Activated T-helper 1 cell treated with Interleukin-2 at 50 U/mL for 16 hours (primary cell): ENCODE data around the gene TPTE.
"Not testable (repeated sequence)": the region's sequence is repeated elsewhere in the genome, so short reads cannot be mapped to it uniquely, and the experiment has no call there.

ENCODE experiments used
- DNase-seq: peaks from one replicate; pipeline ENCODE4 v3.0.0-alpha.2; 2020; ENCODE audit warnings: low read depth

Gene TPTE

DNA sequence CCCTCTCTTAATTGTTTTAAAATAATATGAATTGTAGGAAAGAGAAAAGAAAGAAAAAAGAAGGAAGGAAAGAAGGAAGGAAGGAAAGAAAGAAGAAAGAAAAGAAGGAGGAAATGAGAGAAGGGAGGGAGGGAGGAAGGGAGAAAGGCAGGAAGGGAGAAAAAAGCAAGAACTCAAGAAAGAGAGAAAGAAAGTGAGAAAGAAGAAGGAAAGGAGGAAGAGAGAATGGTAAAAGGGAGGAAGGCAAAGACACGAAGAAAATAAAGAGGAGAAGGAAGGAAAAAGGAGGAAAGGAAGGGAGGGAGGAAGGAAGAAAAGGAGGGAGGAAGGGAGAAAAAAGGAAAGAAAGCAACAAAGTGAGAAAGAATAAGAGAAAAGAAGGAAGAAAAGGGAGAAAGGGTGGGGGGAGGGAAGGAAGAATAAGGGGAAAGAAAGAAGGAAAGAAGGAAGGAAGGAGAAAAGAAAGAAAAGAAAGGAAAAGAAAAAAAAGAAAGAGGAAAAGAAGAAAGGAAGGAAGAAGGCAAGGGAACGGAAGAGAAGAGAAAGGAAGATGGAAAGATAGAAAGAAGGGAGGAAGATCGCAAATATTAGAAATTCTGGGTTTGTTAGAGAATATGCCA is 95.9 kb downstream of the TPTE start:
- not testable (repeated sequence) for DNase-seq

DNA sequence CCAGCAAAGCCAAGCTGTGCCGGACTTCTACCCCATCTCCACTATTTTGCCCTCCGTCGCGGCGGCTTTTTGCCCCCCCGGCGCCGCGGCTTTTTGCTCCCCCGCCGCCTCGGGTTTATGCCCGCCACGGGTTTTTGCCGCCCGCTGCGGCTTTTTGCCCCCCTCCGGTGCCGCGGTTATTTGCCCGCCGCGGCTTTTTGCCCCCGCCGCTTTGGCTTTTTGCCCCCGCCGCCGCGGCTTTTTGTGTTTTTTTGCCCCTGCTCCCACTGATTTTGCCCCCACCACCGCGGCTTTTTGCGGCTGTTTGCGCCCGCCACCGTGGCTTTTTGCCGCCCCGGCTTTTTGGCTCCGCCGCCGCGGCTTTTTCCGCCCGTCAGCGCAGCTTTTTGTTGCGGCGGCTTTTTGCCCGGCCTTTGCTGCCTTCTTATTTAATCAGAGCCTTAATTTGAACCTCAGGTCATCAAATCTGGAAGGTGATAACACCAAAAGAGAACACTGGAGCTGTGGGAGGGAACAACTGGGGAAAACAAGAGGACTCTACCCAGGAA is 106.0 kb downstream of the TPTE start:
- no peak for DNase-seq

DNA sequence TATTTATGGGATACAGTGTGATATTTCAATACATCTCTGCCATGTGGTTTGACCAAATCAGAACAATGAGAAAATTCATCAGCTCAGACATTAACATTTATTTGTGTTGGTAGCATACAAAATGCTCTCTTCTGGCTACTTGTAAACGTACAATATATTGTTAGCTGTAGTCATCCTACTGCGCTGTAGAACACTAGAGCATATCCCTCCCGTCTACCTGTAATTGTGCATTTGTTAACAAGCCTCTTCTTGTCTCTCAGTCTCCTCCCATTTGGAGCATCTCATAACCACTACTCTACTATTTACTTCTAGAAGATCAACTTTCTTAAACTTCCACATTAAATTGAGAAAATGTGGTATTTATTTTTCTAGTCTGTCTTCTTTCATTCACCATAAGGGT is 107.9 kb downstream of the TPTE start:
- not testable (repeated sequence) for DNase-seq

DNA sequence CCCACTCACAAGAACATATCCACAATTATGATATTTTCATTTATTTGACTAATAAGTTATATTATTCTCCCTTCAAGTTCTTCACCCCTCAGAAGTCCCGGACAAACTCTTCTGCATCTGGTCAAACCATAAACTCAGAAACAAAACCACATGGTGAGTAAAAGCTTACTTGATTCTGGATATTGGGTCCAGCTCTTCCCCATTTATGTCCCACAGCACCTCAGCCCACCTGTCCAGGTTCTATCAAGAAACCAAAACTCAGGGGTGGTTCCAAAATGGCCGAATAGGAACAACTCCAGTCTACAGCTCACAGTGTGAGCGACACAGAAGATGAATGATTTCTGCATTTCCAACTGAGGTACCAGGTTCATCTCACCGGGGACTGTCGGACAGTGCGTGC is 109.4 kb downstream of the TPTE start:
- not testable (repeated sequence) for DNase-seq

DNA sequence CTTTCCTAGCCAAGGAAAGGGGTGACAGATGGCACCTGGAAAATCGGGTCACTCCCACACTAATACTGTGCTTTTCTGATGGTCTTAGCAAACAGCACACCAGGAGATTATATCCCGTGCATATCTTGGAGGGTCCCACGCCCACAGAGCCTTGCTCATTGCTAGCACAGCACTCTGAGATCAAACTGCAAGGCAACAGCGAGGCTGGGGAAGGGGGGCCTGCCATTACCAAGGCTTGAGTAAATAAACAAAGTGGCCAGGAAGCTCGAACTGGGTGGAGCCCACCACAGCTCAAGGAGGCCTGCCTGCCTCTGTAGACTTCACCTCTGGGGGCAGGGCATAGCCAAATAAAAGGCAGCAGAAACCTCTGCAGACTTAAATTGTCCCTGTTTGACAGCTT is 109.9 kb downstream of the TPTE start:
- DNase-seq = not testable (repeated sequence)

DNA sequence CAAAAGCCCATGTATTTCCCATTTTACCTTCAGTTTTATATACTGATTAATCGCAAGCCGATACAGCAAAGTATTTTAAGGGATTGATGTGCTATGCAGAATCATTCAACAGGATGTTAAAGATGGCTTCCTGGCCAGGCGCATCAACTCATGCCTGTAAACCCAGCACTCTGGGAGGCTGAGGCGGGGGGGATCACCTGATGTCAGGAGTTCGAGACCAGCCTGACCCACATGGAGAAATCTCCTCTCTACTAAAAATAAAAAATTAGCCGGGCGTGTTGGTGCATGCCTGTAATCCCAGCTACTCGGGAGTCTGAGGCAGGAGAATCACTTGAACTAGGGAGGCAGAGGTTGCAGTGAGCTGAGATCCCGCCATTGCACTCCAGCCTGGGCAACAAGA is 116.8 kb downstream of the TPTE start:
- DNase-seq = not testable (repeated sequence)

DNA sequence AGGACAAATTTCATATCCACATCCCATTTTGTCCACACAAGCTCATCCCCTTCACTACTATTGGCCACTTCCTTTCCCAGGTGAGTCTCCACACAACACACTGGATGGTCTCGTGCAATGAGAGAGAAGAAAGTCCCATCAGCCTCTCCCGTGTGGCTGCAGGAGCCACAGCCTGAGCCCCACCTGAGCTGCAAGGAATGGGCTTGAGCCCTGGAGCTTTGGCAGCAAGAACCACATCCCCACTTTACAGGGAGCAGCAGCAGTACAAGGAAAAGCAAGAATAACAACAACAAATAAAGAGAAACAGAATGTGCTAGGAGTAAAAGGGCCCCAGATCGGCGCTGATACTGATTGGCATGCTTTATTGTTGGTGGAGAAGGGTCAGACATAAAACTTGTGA is 117.7 kb downstream of the TPTE start:
- DNase-seq = no peak

DNA sequence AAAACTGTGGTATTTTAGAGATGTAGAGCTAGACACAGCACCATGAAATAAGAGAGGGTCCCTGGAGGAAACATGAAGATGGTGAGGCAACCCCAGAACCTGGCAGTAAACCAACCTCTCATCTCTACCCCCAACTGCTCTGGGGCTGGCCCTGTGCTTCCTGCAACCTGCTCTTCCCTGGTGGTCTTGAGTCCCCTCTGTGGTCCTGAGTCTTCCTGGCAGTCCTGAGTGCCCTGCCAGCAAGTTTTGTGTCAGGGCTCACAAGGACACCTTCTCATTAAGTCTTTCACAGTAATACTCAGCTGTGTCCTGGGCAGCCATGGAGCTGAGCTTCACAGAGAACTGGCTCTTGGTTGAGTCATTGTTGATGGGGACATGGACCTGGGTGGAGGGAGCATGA is 118.4 kb downstream of the TPTE start:
- DNase-seq = not testable (repeated sequence)

DNA sequence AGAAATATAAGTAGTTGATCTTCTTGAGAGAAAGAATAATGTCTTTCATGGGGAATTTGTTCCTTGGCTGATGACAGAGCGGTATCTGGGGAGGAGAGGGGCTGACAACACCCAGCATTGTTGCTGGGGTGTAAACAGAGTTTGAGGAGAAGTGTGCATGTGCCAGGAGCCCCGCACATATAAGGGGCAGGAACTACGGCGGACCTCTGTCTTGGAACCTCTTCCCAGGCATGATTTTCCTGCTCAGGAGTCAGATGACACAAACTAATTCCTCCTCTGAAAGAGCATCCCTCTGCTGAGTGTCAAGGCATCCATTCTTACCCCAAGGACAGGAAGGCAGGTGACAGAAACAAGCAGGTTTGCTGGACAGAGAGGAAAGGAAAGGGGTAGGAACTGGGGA is 119.1 kb downstream of the TPTE start:
- DNase-seq = no peak

DNA sequence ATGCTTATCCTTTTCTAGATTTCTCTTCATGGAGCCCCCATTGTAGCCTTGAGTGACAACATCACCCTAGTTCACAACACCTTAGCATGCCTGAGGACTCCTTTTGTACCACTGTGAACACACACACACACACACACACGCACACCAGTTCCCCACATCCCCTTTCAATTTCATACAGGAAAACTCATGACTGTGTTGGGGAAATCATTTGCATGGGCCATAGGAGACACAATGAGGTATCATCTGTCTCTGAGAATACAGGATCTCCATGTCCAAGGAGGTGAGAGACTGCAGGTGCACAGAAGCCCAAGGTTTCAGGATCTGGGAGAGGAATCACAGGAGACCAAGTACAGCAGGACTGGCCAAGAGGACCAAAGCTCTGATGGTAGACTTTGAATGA is 119.7 kb downstream of the TPTE start:
- no peak for DNase-seq

DNA sequence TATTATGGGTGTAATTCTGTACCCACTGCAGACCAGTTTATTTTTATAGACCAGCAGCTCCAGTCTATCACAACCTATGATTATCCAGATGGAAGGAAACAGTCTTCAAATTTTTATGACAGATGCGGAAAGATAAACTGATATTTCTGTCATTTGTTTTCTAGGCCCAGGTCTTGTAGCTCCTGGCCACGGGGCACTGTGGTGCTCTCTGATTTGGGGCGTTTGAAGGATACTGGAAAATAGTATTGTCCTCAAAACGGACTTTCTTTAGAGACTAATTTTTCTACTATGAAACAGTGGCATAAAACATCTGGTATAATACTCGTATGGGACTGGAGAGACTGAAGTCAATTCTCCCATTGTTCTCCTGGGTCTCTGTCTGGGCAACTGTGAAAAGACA is 124.3 kb downstream of the TPTE start:
- DNase-seq = not testable (repeated sequence)

DNA sequence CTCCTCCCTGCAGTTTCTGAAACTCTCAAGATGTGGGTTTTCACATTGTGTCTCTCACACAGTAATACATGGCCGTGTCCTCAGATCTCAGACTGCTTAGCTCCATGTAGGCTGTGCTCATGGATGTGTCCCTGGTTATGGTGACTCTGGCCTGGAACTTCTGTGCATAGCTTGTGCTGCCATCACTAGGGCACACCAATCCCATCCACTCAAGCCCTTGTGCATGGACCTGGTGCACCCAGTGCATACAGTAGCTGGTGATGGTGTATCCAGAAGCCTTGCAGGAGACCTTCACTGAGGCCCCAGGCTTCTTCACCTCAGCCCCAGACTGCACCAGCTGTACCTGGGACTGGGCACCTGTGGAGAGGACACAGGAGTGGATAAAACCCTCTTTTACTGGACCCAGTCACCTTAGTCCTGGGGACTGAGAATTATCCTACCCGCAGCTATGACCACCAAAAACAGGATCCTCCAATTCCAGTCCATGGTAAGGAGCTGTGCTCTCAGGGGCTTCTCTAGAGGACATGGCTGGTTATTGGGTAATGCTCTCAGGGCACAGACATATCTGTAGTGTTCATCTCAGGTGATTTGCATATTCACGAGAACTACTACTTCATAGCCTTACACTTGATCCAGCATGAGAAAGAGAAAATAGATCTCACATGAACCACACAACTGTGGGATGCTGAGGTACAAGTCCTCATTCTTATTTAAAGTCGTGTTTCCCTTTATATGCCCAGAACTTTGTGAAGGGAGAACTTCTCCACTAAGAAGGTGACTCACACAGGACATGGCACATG is 128.2 kb downstream of the TPTE start:
- not testable (repeated sequence) for DNase-seq

DNA sequence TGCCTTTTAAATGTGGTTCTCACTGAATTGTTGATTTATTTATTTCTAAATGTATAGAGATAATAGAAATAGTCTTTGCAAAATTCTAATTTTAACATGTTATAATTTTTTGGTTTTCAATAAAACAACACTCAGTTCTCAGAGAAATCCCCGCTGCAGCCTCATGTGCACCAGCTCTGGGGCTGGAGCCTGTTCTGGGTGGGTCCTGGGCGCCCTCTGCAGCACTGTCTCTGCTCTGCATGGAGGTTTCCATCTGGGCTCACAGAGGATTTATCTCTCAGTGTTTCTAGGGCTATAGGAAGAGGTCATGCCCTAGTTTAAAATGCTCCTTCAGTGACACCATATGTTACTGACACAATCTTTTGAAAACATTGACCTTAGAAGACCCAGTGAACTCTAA is 128.9 kb downstream of the TPTE start:
- not testable (repeated sequence) for DNase-seq
